Stimulated activated naive CD4-positive, alpha-beta T cell (primary cell): ENCODE results near the gene LGI1.
A peak's percentile ranks its signal among the peaks of the same experiment; 100 is the strongest.

ENCODE experiments used
- DNase-seq, 6 experiments: peaks; one replicate each; lab custom pipeline; 2025; lab: John Stamatoyannopoulos, UW

The LGI1 gene

GRCh38 chr10:93757801-93758507 is at the start of gene LGI1:
LGI1 (plus strand) TSS chr10:93757936; CDS start chr10:93758145, 209 bp downstream.
- DNase-seq = no peak

- DNase-seq = no peak
Observed at GRCh38 chr10:93710333-93710909, 47.3 kb upstream of the LGI1 start.

GRCh38 chr10:93711891-93712290 is 45.8 kb upstream of the LGI1 start:
- DNase-seq = no peak

- no peak for DNase-seq
Observed at GRCh38 chr10:93712593-93712992, 45.1 kb upstream of the LGI1 start.

GRCh38 chr10:93715345-93715744 is 42.4 kb upstream of the LGI1 start:
- DNase-seq = no peak

DNA sequence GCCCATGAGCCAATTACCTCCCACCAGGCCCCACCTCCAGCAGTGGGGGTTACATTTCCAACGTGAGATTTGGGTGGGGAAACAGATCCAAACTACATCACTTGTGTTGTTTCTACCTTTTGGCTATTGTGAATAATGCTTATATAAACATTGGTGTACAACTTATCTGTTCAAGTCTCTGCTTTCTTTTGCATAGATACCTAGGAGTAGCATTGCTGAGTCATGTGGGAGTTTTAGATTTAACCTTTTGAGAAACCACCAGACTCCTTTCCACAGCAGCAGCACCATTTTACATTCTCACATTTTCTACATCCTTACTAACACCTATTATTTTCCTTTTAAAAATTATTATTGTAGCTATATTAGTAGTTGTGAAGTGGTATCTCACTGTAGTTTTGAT is 41.0 kb upstream of the LGI1 start:
- DNase-seq = no peak

DNA sequence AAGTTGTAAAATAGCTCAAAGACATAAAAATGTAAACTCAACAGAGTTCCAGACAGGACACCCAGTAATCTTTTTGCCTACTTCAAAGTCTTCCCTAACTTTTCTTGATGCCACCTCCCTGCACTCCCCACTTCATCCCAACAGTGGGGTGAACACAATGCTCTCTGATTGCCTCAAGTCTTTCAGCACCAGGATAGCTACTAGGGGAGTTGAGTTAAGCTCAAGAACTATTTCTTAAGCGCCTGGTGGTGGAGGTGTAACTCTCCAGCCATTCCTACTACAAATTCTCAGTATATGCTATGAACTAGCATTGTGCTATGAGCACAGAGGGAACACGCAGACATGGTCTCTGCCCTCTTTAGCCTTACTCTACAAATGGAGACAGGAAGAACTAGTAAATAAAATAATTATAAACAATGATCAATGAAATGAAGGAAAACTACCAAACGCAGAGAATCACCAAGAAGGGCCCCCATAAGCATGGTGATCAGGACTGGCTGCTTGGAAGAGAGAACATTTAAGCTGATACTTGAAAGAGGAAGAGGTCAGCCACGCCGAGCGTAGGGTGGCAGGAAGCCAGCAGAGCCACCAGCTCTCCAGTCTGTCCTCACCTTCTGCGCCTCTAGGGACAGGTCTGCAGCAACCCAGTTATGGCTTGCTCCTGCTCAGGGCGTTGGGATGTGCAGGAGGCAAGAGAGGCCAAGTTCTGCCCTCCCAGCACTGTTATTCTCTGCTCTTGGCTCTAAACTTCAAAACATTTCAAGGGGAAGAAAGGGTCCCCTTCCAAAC is 38.6 kb upstream of the LGI1 start:
- no peak for DNase-seq

- no peak for DNase-seq
Observed at GRCh38 chr10:93719901-93720300, 37.8 kb upstream of the LGI1 start.

GRCh38 chr10:93722550-93722949 is 35.2 kb upstream of the LGI1 start:
- DNase-seq = no peak

DNA sequence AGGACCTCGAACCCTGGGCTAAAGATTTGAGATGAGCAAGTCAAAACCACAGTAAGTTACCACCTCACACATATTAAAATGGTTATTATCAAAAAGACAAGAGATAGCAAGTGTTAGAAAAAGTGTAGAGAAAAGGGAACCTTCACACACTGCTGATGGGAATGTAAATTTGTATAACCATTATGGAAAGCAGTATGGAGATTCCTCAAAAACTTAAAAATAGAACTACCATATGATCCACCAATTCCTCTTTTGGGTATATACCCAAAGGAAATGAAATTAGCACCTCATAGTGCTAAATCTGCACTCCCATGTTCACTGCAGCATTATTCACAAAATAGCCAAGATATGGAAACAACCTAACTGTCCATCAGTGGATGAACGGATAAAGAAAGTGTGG is 34.6 kb upstream of the LGI1 start:
- DNase-seq = no peak

- no peak for DNase-seq
Observed at GRCh38 chr10:93726024-93726423, 31.7 kb upstream of the LGI1 start.

DNA sequence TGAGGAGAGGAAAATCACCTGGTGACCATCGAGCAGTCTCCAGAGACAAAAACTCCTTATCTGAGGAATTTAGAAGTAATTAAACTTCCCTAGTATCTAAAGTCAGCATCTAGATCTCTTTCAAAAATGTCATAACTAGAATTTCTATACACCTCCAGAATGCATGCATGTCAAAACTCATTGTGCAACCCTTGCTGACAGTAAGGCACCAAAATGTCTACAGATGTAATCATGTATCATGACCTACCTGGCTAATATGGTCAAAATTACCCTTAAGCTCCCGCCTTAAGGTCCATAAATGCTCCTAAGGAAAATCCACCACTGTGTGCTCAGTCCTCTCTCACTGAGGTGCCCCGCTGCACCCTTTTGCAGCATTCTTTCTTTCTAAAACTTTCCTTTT is 16.4 kb upstream of the LGI1 start:
- DNase-seq = no peak

DNA sequence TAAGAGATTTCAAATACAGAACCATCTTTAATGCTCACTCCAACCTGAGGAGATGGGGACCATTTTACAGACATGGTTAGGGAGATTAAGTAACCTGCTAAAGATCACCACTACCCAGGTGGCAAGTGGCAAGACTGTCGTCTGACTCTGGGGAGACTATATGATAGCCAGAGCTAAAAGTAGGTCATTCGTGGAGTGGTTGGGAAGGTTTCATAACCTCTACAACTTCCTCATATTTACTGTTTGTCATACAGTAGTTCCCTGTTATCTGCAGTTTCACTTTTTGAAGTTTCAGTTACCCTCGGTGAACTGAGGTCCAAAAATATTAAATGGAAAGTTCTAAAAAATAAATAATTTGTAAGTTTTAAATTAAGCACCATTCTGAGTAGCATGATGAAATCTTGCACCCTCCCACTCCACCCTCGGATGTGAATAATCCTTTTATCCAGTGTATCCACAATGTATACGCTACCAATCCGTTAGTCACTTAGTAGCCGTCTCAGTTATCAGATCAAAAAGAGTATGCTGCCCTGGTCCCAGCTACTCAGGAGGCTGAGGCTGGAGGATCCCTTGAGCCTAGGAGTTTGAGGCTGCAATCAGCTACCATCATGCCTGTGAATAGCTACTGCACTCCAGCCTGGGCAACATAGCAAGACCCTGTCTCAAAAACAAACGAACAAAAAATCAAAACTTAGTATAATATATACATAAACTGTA is 14.9 kb upstream of the LGI1 start:
- no peak for DNase-seq

GRCh38 chr10:93745408-93746065 is 12.2 kb upstream of the LGI1 start:
- no peak for DNase-seq

DNA sequence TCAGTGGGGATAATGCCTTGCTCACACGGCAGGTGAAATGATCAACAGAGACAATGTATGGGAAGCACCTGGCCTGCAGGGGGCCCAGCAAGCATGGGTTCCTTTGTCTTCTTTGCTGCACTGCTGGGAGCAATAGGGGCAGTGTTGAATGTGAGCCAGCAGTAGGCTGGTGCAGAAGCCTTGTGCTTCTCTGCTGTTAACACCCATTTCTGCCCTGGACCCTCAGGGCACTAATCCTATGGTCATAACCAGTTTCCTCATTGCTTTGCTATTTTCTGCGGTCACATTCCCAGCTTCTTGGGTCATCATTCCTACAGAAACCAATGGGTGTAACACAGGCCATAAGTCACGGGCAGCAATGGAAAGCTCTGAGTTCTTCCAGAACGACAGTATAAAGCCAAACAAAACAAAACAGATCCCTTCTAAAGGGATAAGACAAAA is 10.9 kb upstream of the LGI1 start:
- DNase-seq = no peak

DNA sequence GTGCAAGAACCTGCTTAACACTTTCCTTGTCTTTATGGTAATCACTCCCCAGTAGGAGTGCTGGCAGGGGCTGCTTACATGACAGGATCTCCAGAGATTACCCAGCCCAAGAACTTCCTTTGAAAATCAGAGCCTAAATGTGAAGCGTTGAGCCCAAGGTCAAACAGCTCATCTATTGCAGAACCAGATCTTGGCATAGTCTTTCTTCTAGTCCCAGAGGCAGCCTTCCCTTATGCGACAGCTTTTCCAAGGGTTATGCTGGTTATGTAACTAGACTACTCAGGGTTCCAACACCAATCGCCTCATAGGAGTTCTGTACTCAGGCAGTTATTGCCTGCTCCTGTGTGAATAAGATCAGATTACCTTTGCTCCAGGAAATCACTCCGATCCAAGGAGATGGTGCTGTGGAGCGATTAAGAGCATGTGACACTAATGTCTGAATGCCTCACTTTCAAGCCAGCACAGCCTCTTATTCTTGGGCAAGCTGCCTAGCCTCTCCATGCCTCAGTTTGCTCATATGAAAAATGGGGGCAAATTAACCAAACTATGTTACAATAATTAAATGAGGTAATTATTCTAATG is 8.4 kb upstream of the LGI1 start:
- no peak for DNase-seq

- DNase-seq = no peak
Observed at GRCh38 chr10:93751124-93751523, 6.6 kb upstream of the LGI1 start.

DNA sequence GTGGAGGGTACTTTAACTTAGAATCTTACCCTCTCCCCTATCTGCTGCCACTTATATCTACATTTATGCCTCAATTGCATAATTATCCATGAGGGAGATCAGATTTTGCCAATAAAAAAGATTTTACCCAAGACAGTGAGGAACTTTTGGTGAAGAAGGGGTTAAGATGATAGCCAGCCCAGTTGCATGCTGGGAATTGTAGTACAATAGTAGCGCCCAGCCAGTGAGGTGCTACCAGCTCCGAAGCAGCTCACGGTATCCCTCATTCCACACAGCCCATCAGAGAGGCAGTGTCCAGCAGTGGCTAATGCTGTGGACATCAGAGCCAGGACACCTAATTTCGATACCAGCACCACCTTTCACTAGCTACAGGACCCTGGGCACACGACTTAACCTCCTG is 5.9 kb upstream of the LGI1 start:
- peak in 1 of 6 experiments; percentile 15 for DNase-seq

GRCh38 chr10:93752761-93753160 is 5.0 kb upstream of the LGI1 start:
- DNase-seq = no peak

GRCh38 chr10:93753621-93754250 is 4.0 kb upstream of the LGI1 start:
- DNase-seq = no peak

- DNase-seq = no peak
Observed at GRCh38 chr10:93754761-93755160, 3.0 kb upstream of the LGI1 start.
